GM19463 (cell line): ENCODE results near the gene ZC3H4.
A peak's percentile ranks its signal among the peaks of the same experiment; 100 is the strongest.

Experiments used
- ATAC-seq: cut with Tn5 transposase; IDR thresholded peaks from one replicate; pipeline ENCODE4 v1.9.1; 2021; ENCODE audit warnings: mild to moderate bottlenecking, moderate library complexity; ENCODE audit not compliant: unreplicated experiment

ZC3H4 gene

GRCh38 chr19:47134545-47134944, 21.0 kb upstream of the ZC3H4 start:
- no peak for ATAC-seq

- ATAC-seq = no peak
Observed at GRCh38 chr19:47133021-47133471, 19.5 kb upstream of the ZC3H4 start.

- no peak for ATAC-seq
Observed at GRCh38 chr19:47132194-47132852, 18.7 kb upstream of the ZC3H4 start.

GRCh38 chr19:47130589-47131227, 17.1 kb upstream of the ZC3H4 start, which contains the start of gene SAE1:
SAE1 (plus strand) TSS chr19:47130835; CDS start chr19:47130931, 96 bp downstream.
- ATAC-seq = peak; percentile 79

- no peak for ATAC-seq
Observed at GRCh38 chr19:47130120-47130588, 16.6 kb upstream of the ZC3H4 start.

GRCh38 chr19:47129579-47129978, 16.0 kb upstream of the ZC3H4 start:
- no peak for ATAC-seq

GRCh38 chr19:47125669-47125938, 12.0 kb upstream of the ZC3H4 start:
- no peak for ATAC-seq

GRCh38 chr19:47124937-47125668, 11.5 kb upstream of the ZC3H4 start:
- no peak for ATAC-seq

- ATAC-seq = no peak
Observed at GRCh38 chr19:47123406-47123805, 9.8 kb upstream of the ZC3H4 start.

- ATAC-seq = no peak
Observed at GRCh38 chr19:47122359-47123335, 9.1 kb upstream of the ZC3H4 start.

GRCh38 chr19:47120470-47121067, 7.0 kb upstream of the ZC3H4 start:
- ATAC-seq = no peak

- ATAC-seq = no peak
Observed at GRCh38 chr19:47113850-47114651, 475 bp upstream of the ZC3H4 start.

- no peak for ATAC-seq
Observed at GRCh38 chr19:47112166-47112996, 1.2 kb downstream of the ZC3H4 start.

- ATAC-seq = no peak
Observed at GRCh38 chr19:47111682-47112165, 1.9 kb downstream of the ZC3H4 start.

GRCh38 chr19:47111006-47111621, 2.5 kb downstream of the ZC3H4 start:
- no peak for ATAC-seq

- ATAC-seq = no peak
Observed at GRCh38 chr19:47110521-47111005, 3.0 kb downstream of the ZC3H4 start.

- ATAC-seq = no peak
Observed at GRCh38 chr19:47109541-47110375, 3.8 kb downstream of the ZC3H4 start.
